WTC11 (cell line): ENCODE data around the gene FBN3.

Experiments
- FOXJ3 ChIP-seq: sonication (generic); formaldehyde crosslinking; IDR thresholded peaks from 2 replicates; pipeline ENCODE4 v1.9.0; 2021; ENCODE audit warnings: missing genetic modification reagents, mild to moderate bottlenecking, borderline replicate concordance
- ZNF423 ChIP-seq: fragments of 250-450 bp; sonication (Bioruptor Pico); IDR thresholded peaks from 2 replicates; pipeline ENCODE4 v2.1.2; 2022; ENCODE audit warnings: mild to moderate bottlenecking, moderate library complexity
- TF ChIP-seq, protein P1 (sequence below): sonication (generic); formaldehyde crosslinking; IDR thresholded peaks from 2 replicates; pipeline ENCODE4 v1.8.1; 2023; ENCODE audit warnings: mild to moderate bottlenecking, missing genetic modification reagents, moderate library complexity
- TF ChIP-seq, protein P2 (sequence below): fragments of 200-600 bp; IDR thresholded peaks from 2 replicates; pipeline ENCODE4 v1.8.0; 2022; ENCODE audit warnings: antibody characterized with exemption

DNA sequence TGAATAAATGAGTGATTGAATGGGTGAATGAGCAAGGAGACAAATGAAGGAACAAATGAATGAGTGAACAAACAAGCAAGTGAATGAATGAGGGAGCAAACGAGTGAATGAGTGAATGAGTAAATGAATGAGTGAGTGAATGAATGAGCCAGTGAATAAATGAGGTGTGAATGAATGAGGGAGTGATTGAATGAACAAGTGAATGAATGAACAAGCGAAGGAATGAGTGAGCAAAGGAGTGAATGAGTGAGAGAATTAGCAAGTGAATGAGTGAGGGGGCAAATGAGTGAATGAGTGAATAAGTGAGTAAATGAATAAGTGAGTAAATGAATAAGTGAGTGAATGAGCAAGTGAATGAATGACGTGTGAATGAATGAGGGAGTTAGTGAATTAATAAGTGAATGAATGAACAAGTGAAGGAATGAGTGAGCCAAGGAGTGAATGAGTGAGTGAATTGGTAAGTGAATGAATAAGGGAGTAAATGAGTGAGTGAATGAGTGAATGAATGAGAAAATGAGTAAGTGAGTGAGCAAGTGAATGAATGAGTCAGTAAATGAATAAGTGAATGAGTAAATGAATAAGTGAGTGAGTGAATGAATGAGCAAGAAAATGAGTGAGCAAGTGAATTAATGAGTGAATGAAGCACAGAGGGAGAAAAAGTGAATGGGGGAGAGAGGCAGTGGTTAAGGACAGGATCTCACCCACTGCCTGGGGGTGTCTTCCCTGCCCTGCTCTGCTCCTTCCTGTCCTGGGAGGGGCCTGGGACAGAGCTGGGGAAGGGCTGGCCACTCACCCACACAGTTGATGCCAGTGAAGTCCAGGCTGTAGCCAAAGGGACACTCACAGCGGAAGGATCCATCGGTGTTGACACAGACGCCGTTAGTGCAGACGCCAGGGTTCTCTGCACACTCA is 60.4 kb downstream of the FBN3 start:
- no peak for TF ChIP-seq FOXJ3 (CRISPR knock-in tag)
- TF ChIP-seq, protein P1, sequence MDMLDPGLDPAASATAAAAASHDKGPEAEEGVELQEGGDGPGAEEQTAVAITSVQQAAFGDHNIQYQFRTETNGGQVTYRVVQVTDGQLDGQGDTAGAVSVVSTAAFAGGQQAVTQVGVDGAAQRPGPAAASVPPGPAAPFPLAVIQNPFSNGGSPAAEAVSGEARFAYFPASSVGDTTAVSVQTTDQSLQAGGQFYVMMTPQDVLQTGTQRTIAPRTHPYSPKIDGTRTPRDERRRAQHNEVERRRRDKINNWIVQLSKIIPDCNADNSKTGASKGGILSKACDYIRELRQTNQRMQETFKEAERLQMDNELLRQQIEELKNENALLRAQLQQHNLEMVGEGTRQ (CRISPR knock-in tag) = no peak
- no peak for TF ChIP-seq ZNF423 (CRISPR knock-in tag)
- TF ChIP-seq, protein P2, sequence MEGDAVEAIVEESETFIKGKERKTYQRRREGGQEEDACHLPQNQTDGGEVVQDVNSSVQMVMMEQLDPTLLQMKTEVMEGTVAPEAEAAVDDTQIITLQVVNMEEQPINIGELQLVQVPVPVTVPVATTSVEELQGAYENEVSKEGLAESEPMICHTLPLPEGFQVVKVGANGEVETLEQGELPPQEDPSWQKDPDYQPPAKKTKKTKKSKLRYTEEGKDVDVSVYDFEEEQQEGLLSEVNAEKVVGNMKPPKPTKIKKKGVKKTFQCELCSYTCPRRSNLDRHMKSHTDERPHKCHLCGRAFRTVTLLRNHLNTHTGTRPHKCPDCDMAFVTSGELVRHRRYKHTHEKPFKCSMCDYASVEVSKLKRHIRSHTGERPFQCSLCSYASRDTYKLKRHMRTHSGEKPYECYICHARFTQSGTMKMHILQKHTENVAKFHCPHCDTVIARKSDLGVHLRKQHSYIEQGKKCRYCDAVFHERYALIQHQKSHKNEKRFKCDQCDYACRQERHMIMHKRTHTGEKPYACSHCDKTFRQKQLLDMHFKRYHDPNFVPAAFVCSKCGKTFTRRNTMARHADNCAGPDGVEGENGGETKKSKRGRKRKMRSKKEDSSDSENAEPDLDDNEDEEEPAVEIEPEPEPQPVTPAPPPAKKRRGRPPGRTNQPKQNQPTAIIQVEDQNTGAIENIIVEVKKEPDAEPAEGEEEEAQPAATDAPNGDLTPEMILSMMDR = no peak
